GM12878 (cell line): ENCODE measurements around the gene RGS11. TPM values are rescaled to one million over a fixed set of nuclear protein-coding genes. Genes with fewer than 3 reads are reported as not detected.

ENCODE experiments used
- ASH2L ChIP-seq: fragments of 300-600, 200-600 bp; sonication (generic); IDR thresholded peaks from 2 replicates; pipeline ENCODE4 v1.6.1; 2017; ENCODE audit warnings: low read depth, mild to moderate bottlenecking, borderline replicate concordance
- BCLAF1 ChIP-seq: fragments of 450-650 bp; IDR thresholded peaks from 2 replicates; pipeline ENCODE4 v1.6.1; 2017; ENCODE audit warnings: antibody characterized with exemption, mild to moderate bottlenecking, moderate library complexity
- BHLHE40 ChIP-seq, 2 experiments: fragments of 450-650 bp in 1 of 2; IDR thresholded peaks; 2 replicates each; pipeline ENCODE4 v1.6.1; 2011 to 2017; ENCODE audit warnings: low read depth in 2 of 2, borderline replicate concordance in 1 of 2, improper control_type of control experiment in 1 of 2, low read length in 1 of 2, mild to moderate bottlenecking in 1 of 2
- E4F1 ChIP-seq: fragments of 450-650 bp; IDR thresholded peaks from 2 replicates; pipeline ENCODE4 v1.6.1; 2018; ENCODE audit warnings: borderline replicate concordance, mild to moderate bottlenecking; ENCODE audit not compliant: partially characterized antibody
- HDAC6 ChIP-seq: fragments of 200-600 bp; sonication (generic); IDR thresholded peaks from one replicate; pipeline ENCODE4 v1.8.0; 2017; ENCODE audit warnings: antibody characterized with exemption; ENCODE audit not compliant: unreplicated experiment
- IRF3 ChIP-seq: fragments of 450-650 bp; IDR thresholded peaks from 2 replicates; pipeline ENCODE4 v1.6.1; 2014; ENCODE audit warnings: mild to moderate bottlenecking
- MYB ChIP-seq: fragments of 150-350 bp; IDR thresholded peaks from 2 replicates; pipeline ENCODE4 v1.6.1; 2014; ENCODE audit warnings: mild to moderate bottlenecking, low read depth, low read length, borderline replicate concordance
- RELA ChIP-seq: fragments of 450-650 bp; IDR thresholded peaks from 2 replicates; pipeline ENCODE4 v1.8.0; 2014; ENCODE audit warnings: borderline replicate concordance; ENCODE audit not compliant: partially characterized antibody
- SMARCA5 ChIP-seq: fragments of 450-650 bp; IDR thresholded peaks from 2 replicates; pipeline ENCODE4 v1.6.1; 2017; ENCODE audit warnings: mild to moderate bottlenecking
- SMC3 ChIP-seq: IDR thresholded peaks from 2 replicates; pipeline ENCODE4 v1.6.1; 2011; ENCODE audit warnings: low read length, improper control_type of control experiment, borderline replicate concordance
- SPI1 ChIP-seq: IDR thresholded peaks from 2 replicates; pipeline ENCODE4 v1.6.1; 2011; ENCODE audit warnings: low read depth, mild to moderate bottlenecking, low read length, moderate library complexity, borderline replicate concordance; ENCODE audit not compliant: insufficient read depth
- SUPT20H ChIP-seq: IDR thresholded peaks from 2 replicates; pipeline ENCODE4 v1.6.1; 2011; ENCODE audit warnings: low read depth, mild to moderate bottlenecking, low read length, moderate library complexity, borderline replicate concordance; ENCODE audit not compliant: control insufficient read depth
- ZNF217 ChIP-seq: fragments of 450-650 bp; IDR thresholded peaks from 2 replicates; pipeline ENCODE4 v1.6.1; 2017; ENCODE audit warnings: antibody characterized with exemption, mild to moderate bottlenecking
- ZNF274 ChIP-seq: IDR thresholded peaks from one replicate; pipeline ENCODE4 v1.8.0; 2011; ENCODE audit not compliant: insufficient read length, insufficient read depth
- polyA plus RNA-seq, 11 experiments: library from polyadenylated mRNA; depleted of rRNA in 4 of 11; unstranded in 6 of 11; stranded (reverse) in 5 of 11; fragments of >200 nt; fragmentation: Nextera tagmentation in 4 of 11; fragmentation: Illumina TruSeq in 1 of 11; extraction: Ambion mirVana in 4 of 11; extraction: Trizol in 1 of 11; gene quantifications; 1 replicate in 1 of 11; 2 replicates in 10 of 11; pipeline versions ENCODE4 v1.2.1 to v1.2.3, GENCODE V29; 2011 to 2016; ENCODE audit warnings: inconsistent platforms in 2 of 11, missing spikeins in 2 of 11, low read depth in 1 of 11
- total RNA-seq, 4 experiments: library from RNA; depleted of rRNA in 3 of 4; stranded (reverse); fragments of >200 nt in 3 of 4; fragmentation: Illumina TruSeq in 1 of 4; extraction: Trizol in 1 of 4; gene quantifications; 2 replicates each; pipeline versions ENCODE4 v1.2.1 to v1.2.3, GENCODE V29; 2013 to 2021
- TF ChIP-seq, protein P1 (sequence below): fragments of 450-650 bp; conservative IDR thresholded peaks from 2 replicates; pipeline ENCODE4 v1.6.1; 2017; ENCODE audit warnings: mild to moderate bottlenecking, moderate library complexity
- TF ChIP-seq, protein P2 (sequence below): fragments of 450-650 bp; IDR thresholded peaks from 2 replicates; pipeline ENCODE4 v1.6.1; 2017; ENCODE audit warnings: low read depth, mild to moderate bottlenecking, moderate library complexity

The RGS11 gene
- total and polyA plus RNA-seq, 10 of the 15 experiments (the other 5 are each of a cell fraction or from before 2014, with no cell fraction given): 0.04 TPM; not detected in 9

DNA sequence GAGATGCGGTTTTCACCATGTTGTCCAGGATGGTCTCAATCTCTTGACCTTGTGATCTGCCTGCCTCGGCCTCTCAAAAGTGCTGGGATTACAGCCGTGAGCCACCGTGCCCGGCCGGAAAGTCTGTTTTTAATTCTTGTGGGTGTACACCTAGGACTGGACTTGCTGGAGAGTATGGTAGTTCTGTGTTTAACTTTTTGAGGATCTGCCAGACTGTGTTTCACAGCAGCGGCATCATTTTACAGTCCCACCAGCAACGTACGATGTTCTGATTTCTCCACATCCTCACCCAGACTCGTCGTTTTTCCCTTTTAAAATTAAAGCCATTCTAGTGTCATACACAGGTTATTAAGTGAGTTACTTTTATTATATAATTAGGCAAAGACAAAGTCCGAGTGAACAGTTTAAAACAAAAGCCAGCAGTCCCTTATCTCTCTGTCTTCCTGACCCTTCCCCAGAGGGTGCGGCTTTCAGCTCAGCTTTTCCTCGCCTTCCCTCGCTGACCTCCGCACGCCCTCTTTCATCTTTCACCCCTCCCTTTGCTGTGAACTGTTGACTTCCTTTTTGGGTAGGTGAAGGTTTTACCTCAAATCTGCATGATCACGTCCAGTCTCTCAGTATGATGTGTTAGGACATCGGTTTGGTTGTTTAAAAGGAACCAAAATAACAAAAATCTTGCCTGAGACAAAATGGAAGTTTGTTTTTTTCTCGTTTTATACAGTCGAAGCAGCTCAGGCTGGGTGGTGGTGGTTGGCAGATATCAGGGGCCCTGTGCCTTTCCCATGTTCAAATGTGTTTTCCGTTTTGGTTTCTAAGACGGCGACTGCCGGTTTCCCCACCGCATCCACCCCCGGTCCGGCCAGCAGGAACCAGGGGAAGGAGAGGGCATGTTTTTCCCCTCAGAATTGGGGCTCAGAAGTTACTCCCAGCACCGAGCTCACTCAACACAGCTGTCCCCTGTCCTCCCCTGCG, 23.1 kb downstream of the RGS11 start (continued):
- TF ChIP-seq IRF3 (no peak), SPI1 (no peak; the same call in 1 of the 2 replicates), ZNF217 (no peak), RELA (no peak), MYB (no peak), HDAC6 (no peak), SMARCA5 (no peak), E4F1 (no peak), ASH2L (no peak), ZNF274 (no peak), BCLAF1 (no peak), BHLHE40 (IDR thresholded peaks at IDR 0.05; ENCODE audit: borderline replicate concordance in 1 of 2, low read depth in 2 of 2, low read length in 1 of 2) (peak; percentile 19 to 22; a peak in 1 of 4 replicates), SUPT20H (no peak), SMC3 (no peak)
- TF ChIP-seq, protein P1, sequence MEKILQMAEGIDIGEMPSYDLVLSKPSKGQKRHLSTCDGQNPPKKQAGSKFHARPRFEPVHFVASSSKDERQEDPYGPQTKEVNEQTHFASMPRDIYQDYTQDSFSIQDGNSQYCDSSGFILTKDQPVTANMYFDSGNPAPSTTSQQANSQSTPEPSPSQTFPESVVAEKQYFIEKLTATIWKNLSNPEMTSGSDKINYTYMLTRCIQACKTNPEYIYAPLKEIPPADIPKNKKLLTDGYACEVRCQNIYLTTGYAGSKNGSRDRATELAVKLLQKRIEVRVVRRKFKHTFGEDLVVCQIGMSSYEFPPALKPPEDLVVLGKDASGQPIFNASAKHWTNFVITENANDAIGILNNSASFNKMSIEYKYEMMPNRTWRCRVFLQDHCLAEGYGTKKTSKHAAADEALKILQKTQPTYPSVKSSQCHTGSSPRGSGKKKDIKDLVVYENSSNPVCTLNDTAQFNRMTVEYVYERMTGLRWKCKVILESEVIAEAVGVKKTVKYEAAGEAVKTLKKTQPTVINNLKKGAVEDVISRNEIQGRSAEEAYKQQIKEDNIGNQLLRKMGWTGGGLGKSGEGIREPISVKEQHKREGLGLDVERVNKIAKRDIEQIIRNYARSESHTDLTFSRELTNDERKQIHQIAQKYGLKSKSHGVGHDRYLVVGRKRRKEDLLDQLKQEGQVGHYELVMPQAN: no peak
- TF ChIP-seq, protein P2, sequence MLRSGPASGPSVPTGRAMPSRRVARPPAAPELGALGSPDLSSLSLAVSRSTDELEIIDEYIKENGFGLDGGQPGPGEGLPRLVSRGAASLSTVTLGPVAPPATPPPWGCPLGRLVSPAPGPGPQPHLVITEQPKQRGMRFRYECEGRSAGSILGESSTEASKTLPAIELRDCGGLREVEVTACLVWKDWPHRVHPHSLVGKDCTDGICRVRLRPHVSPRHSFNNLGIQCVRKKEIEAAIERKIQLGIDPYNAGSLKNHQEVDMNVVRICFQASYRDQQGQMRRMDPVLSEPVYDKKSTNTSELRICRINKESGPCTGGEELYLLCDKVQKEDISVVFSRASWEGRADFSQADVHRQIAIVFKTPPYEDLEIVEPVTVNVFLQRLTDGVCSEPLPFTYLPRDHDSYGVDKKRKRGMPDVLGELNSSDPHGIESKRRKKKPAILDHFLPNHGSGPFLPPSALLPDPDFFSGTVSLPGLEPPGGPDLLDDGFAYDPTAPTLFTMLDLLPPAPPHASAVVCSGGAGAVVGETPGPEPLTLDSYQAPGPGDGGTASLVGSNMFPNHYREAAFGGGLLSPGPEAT: peak; percentile 39
